HCT116 (cell line): ENCODE results near the gene MPHOSPH6.

Experiments used
- EGR1 ChIP-seq: IDR thresholded peaks from 2 replicates; pipeline ENCODE4 v1.6.1; 2012; ENCODE audit warnings: low read depth
- SRF ChIP-seq: IDR thresholded peaks from 2 replicates; pipeline ENCODE4 v1.6.1; 2012; ENCODE audit warnings: low read depth
- TF ChIP-seq, protein P1 (sequence below), 3 experiments: fragments of 200-600 bp in 1 of 3; sonication (generic) in 1 of 3; IDR thresholded peaks in 2 of 3; conservative IDR thresholded peaks in 1 of 3; 2 replicates each; pipeline ENCODE4 v1.5.1; 2012 to 2017; ENCODE audit warnings: low read depth in 2 of 3, low read length in 2 of 3, antibody characterized with exemption in 1 of 3, borderline replicate concordance in 1 of 3, control low read depth in 1 of 3, mild to moderate bottlenecking in 1 of 3, mixed read lengths in 1 of 3, mixed run types in 1 of 3, moderate library complexity in 1 of 3; ENCODE audit not compliant: insufficient read depth in 1 of 3

DNA sequence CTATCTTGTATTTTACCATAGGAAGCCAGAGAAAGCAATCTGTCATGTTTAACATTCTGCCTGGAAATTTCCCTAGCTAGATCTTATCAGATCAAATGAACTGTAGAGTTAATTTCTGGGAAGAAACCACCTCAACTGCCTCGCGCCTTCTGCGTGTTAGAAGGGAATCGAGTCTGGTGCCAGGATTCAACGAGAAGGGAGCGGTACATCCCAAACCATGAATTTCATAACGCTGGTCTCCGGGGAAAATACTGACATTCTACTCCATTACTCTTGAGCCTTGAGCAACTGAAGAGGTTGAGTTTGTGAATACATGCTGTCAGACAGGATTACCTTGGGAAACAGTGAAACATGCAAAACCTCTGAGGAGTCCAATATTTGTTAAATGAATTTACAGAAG is 35.2 kb downstream of the MPHOSPH6 start:
- TF ChIP-seq, protein P1, sequence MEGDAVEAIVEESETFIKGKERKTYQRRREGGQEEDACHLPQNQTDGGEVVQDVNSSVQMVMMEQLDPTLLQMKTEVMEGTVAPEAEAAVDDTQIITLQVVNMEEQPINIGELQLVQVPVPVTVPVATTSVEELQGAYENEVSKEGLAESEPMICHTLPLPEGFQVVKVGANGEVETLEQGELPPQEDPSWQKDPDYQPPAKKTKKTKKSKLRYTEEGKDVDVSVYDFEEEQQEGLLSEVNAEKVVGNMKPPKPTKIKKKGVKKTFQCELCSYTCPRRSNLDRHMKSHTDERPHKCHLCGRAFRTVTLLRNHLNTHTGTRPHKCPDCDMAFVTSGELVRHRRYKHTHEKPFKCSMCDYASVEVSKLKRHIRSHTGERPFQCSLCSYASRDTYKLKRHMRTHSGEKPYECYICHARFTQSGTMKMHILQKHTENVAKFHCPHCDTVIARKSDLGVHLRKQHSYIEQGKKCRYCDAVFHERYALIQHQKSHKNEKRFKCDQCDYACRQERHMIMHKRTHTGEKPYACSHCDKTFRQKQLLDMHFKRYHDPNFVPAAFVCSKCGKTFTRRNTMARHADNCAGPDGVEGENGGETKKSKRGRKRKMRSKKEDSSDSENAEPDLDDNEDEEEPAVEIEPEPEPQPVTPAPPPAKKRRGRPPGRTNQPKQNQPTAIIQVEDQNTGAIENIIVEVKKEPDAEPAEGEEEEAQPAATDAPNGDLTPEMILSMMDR (IDR thresholded peaks at IDR 0.05 in 2 of 3, conservative IDR thresholded peaks at IDR 0.05 in 1 of 3; ENCODE audit: borderline replicate concordance in 1 of 3, insufficient read depth in 1 of 3, low read depth in 2 of 3, low read length in 2 of 3) = no peak
- TF ChIP-seq SRF (no peak), EGR1 (no peak)
